Measurements from ENCODE around the gene PRR35.

The PRR35 gene

GRCh38 chr16:560204-560700, at the start of gene PRR35:
Gene PRR35 (plus strand): TSS chr16:560394. CDS start chr16:563295, 2,901 bp downstream.
- no peaks in the 10 kb centered on the region for H3K36me3 ChIP-seq (ENCODE audit: low read depth)
- H3K4me1 ChIP-seq (ENCODE audit: insufficient read depth, poor library complexity, severe bottlenecking), result no peaks in the 10 kb centered on the region
- no peaks in the 10 kb centered on the region for H3K9me3 ChIP-seq (ENCODE audit: severe bottlenecking)
- ATAC-seq (ENCODE audit: low read depth), result no peak
- no peak for DNase-seq (ENCODE audit: low spot score)
- no peak for TF ChIP-seq CTCF (IDR thresholded peaks at IDR 0.05; ENCODE audit: poor library complexity, severe bottlenecking)
- H3K4me3 ChIP-seq (ENCODE audit: severe bottlenecking), result no peak within 1 kb of the TSS
- no peak within 1 kb of the TSS for H3K27ac ChIP-seq (ENCODE audit: poor library complexity, severe bottlenecking)
- peaks cover 35% of the 10 kb centered on the region for H3K27me3 ChIP-seq (ENCODE audit: insufficient read depth, poor library complexity, severe bottlenecking)

GRCh38 chr16:512802-513201, 47.4 kb upstream of the PRR35 start:
- H3K27me3 ChIP-seq (ENCODE audit: insufficient read depth, poor library complexity, severe bottlenecking), result no peaks in the 10 kb centered on the region
- no peak overlapping the region for H3K27ac ChIP-seq (ENCODE audit: poor library complexity, severe bottlenecking)
- DNase-seq (ENCODE audit: low spot score) (no peak), ATAC-seq (ENCODE audit: low read depth) (no peak)
- no peaks in the 10 kb centered on the region for H3K9me3 ChIP-seq (ENCODE audit: severe bottlenecking)
- H3K4me3 ChIP-seq (ENCODE audit: severe bottlenecking), result no peak overlapping the region
- H3K4me1 ChIP-seq (ENCODE audit: insufficient read depth, poor library complexity, severe bottlenecking), result no peaks in the 10 kb centered on the region
- H3K36me3 ChIP-seq (ENCODE audit: low read depth), result peaks cover 9% of the 10 kb centered on the region
- no peak for TF ChIP-seq CTCF (IDR thresholded peaks at IDR 0.05; ENCODE audit: poor library complexity, severe bottlenecking)

GRCh38 chr16:513950-514349, 46.2 kb upstream of the PRR35 start:
- H3K27me3 ChIP-seq (ENCODE audit: insufficient read depth, poor library complexity, severe bottlenecking), result no peaks in the 10 kb centered on the region
- no peaks in the 10 kb centered on the region for H3K4me1 ChIP-seq (ENCODE audit: insufficient read depth, poor library complexity, severe bottlenecking)
- DNase-seq (ENCODE audit: low spot score), result peak; percentile 46
- H3K9me3 ChIP-seq (ENCODE audit: severe bottlenecking), result no peaks in the 10 kb centered on the region
- no peak overlapping the region for H3K27ac ChIP-seq (ENCODE audit: poor library complexity, severe bottlenecking)
- no peak for TF ChIP-seq CTCF (IDR thresholded peaks at IDR 0.05; ENCODE audit: poor library complexity, severe bottlenecking)
- ATAC-seq (ENCODE audit: low read depth), result no peak
- no peak overlapping the region for H3K4me3 ChIP-seq (ENCODE audit: severe bottlenecking)
- H3K36me3 ChIP-seq (ENCODE audit: low read depth), result peaks cover 9% of the 10 kb centered on the region

- H3K27me3 ChIP-seq (ENCODE audit: insufficient read depth, poor library complexity, severe bottlenecking), result no peaks in the 10 kb centered on the region
These were observed 44.8 kb upstream of the PRR35 start for GRCh38 chr16:515175-515938.

More at GRCh38 chr16:515175-515938, 44.8 kb upstream of the PRR35 start:
- Histone ChIP-seq H3K4me1 (ENCODE audit: insufficient read depth, poor library complexity, severe bottlenecking) (no peaks in the 10 kb centered on the region), H3K4me3 (ENCODE audit: severe bottlenecking) (no peak overlapping the region), H3K9me3 (ENCODE audit: severe bottlenecking) (no peaks in the 10 kb centered on the region), H3K27ac (ENCODE audit: poor library complexity, severe bottlenecking) (no peak overlapping the region), H3K36me3 (ENCODE audit: low read depth) (peaks cover 14% of the 10 kb centered on the region)
- DNase-seq (ENCODE audit: low spot score) (no peak), ATAC-seq (ENCODE audit: low read depth) (no peak)
- TF ChIP-seq CTCF (IDR thresholded peaks at IDR 0.05; ENCODE audit: poor library complexity, severe bottlenecking), result no peak
